ENCODE results near the gene UBE2E2. TPM values are rescaled to one million over a fixed set of nuclear protein-coding genes. Genes with fewer than 3 reads are reported as not detected.
"Not testable (repeated sequence)": the region's sequence is repeated elsewhere in the genome, so short reads cannot be mapped to it uniquely, and the experiment has no call there.

Gene UBE2E2
- total RNA-seq, 1 experiment from 2014 or later = 54.9 TPM

DNA sequence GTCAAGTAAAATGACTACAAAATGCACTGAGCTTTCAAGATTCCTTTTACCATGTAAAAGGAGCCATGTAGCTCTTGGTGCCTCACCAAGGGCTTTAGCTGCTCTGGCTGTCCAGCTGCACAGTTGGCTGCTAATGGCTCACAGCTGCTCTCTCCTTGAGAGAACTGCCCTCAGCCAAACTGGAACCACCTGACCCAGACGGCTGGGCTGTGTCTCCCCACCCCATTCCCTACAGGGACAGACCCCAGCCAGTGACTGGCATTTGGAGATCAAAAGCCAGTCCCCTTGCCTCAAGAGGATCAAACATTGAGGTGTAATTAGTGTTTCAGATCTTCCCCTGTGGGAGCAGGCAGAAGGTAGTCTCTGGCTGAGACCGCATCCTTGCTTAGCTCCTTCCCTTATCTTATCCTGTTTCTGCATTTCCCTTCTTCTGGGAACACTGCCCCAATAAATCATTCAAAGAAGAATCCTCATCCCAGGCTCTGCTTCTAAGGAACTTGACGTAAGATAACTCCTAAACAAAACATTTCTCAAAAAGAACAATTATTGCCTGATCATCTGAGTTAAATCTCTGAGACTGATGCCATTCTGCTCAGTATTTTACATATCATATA lies 28.6 kb upstream of the UBE2E2 start:
- H3K27ac Mint-ChIP-seq = no peak overlapping the region
- H3K4me3 Mint-ChIP-seq = no peak overlapping the region
- peaks cover 3% of the 10 kb centered on the region for H3K36me3 Mint-ChIP-seq
- peaks cover 6% of the 10 kb centered on the region for H3K4me1 Mint-ChIP-seq
- ATAC-seq (peak; percentile 97), DNase-seq (ENCODE audit: low spot score) (peak; percentile 37)
- TF ChIP-seq USF2 (CRISPR knock-in tag; IDR thresholded peaks at IDR 0.05) (peak; percentile 64), IRF2 (CRISPR knock-in tag; IDR thresholded peaks at IDR 0.05; ENCODE audit: borderline replicate concordance, low read depth) (no peak)
- H3K9me3 Mint-ChIP-seq = peaks cover 12% of the 10 kb centered on the region
- ChIA-PET POLR2A (no interaction called here), CTCF (interaction anchor here (0.5 kb wide), 1 partner anchor 657 kb away, joined by 3 read pairs; no protein-coding TSS in a partner anchor)
- no peaks in the 10 kb centered on the region for H3K27me3 Mint-ChIP-seq (ENCODE audit: low read depth)

DNA sequence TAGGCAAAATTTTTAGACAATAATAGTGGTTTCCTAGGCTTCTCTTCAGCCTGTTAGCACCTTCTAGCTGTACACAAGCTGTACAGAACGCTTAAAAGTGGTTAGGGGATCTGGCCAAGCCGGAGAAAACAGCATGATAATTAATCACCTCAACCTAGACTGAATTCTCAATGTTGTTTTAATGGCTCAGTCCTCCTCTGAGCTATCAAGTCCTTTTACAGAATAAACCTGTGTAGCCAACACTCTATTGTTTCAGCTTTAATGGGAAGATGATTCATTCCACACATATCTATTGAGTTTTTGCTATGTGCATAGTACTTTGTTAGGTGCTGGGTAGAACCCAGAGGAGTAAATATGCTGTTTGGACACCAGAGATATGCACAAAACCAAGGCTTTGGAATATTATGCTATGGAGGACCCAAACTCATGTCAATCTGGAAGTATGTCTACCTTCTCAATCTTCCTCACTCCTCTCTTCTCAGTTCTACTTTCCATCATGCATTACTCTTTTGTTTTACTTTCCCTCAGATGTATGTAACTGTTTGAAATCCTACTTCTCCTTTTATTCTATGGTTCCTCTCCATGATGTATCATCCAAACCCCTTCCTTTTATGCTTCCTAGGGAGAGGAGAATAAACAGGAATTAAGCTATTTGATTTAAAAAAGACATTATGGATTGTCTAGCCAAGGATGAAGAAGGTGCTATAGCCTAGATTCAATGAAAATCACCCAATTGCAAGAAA lies 27.6 kb upstream of the UBE2E2 start:
- H3K4me1 Mint-ChIP-seq = peaks cover 6% of the 10 kb centered on the region
- H3K4me3 Mint-ChIP-seq = no peak overlapping the region
- H3K27me3 Mint-ChIP-seq (ENCODE audit: low read depth) = no peaks in the 10 kb centered on the region
- H3K9me3 Mint-ChIP-seq = peaks cover 5% of the 10 kb centered on the region
- peaks cover 3% of the 10 kb centered on the region for H3K36me3 Mint-ChIP-seq
- CTCF ChIA-PET = no interaction called here
- DNase-seq (ENCODE audit: low spot score) = no peak
- TF ChIP-seq IRF2 (CRISPR knock-in tag; IDR thresholded peaks at IDR 0.05; ENCODE audit: borderline replicate concordance, low read depth) = no peak
- no peak for TF ChIP-seq MAX (CRISPR knock-in tag; IDR thresholded peaks at IDR 0.05)
- TF ChIP-seq, protein P1, sequence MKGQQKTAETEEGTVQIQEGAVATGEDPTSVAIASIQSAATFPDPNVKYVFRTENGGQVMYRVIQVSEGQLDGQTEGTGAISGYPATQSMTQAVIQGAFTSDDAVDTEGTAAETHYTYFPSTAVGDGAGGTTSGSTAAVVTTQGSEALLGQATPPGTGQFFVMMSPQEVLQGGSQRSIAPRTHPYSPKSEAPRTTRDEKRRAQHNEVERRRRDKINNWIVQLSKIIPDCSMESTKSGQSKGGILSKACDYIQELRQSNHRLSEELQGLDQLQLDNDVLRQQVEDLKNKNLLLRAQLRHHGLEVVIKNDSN (CRISPR knock-in tag; IDR thresholded peaks at IDR 0.05) = no peak
- TF ChIP-seq ZMAT4 (CRISPR knock-in tag; IDR thresholded peaks at IDR 0.05) = no peak
- no peak for TF ChIP-seq RORB (CRISPR knock-in tag; IDR thresholded peaks at IDR 0.05)
- TF ChIP-seq ZNF396 (CRISPR knock-in tag; IDR thresholded peaks at IDR 0.05; ENCODE audit: borderline replicate concordance) = no peak
- TF ChIP-seq ZNF425 (CRISPR knock-in tag; conservative IDR thresholded peaks at IDR 0.05) = no peak
- no peak for TF ChIP-seq ZNF232 (CRISPR knock-in tag; IDR thresholded peaks at IDR 0.05)
- no peak for TF ChIP-seq CREB1 (CRISPR knock-in tag; IDR thresholded peaks at IDR 0.05)
- no peak for TF ChIP-seq ZSCAN18 (CRISPR knock-in tag; IDR thresholded peaks at IDR 0.05)
- TF ChIP-seq USF2 (CRISPR knock-in tag; IDR thresholded peaks at IDR 0.05) = no peak
- no peak for TF ChIP-seq ATF6 (CRISPR knock-in tag; IDR thresholded peaks at IDR 0.05)
- no peak for TF ChIP-seq MYBL2 (CRISPR knock-in tag; IDR thresholded peaks at IDR 0.05)
- POLR2A ChIA-PET = no interaction called here
- ATAC-seq = no peak
- no peak overlapping the region for H3K27ac Mint-ChIP-seq

GRCh38 chr3:23176839-23177238 lies 26.3 kb upstream of the UBE2E2 start:
- ATAC-seq; H3K36me3 Mint-ChIP-seq; POLR2A ChIA-PET; H3K4me1 Mint-ChIP-seq; H3K27ac Mint-ChIP-seq; CTCF ChIA-PET; H3K27me3 Mint-ChIP-seq (ENCODE audit: low read depth); H3K4me3 Mint-ChIP-seq; DNase-seq (ENCODE audit: low spot score); H3K9me3 Mint-ChIP-seq: not testable (repeated sequence)

All from WTC11 (cell line).